Nephron progenitor cell (in vitro differentiated cells): ENCODE data around the gene RPTOR.
A peak's percentile ranks its signal among the peaks of the same experiment; 100 is the strongest.

Source experiments
- DNase-seq: peaks from one replicate; pipeline ENCODE4 v3.0.0; 2021
- H3K27ac Mint-ChIP-seq: 2 replicates; pipeline ENCODE4 v1.8.0; 2021; ENCODE audit warnings: mild to moderate bottlenecking, moderate library complexity, mixed read lengths
- H3K27me3 Mint-ChIP-seq: 2 replicates; pipeline ENCODE4 v1.8.0; 2021; ENCODE audit warnings: mild to moderate bottlenecking, low read depth, mixed read lengths; ENCODE audit not compliant: poor library complexity
- H3K36me3 Mint-ChIP-seq: 2 replicates; pipeline ENCODE4 v1.8.0; 2021; ENCODE audit warnings: low read depth, mixed read lengths
- H3K4me1 Mint-ChIP-seq: 2 replicates; pipeline ENCODE4 v1.8.0; 2021; ENCODE audit warnings: mixed read lengths
- H3K4me3 Mint-ChIP-seq: 2 replicates; pipeline ENCODE4 v1.8.0; 2021; ENCODE audit warnings: mild to moderate bottlenecking, moderate library complexity, mixed read lengths
- H3K9me3 Mint-ChIP-seq: 2 replicates; pipeline ENCODE4 v1.8.0; 2021; ENCODE audit warnings: mild to moderate bottlenecking, moderate library complexity, mixed read lengths
- CTCF ChIP-seq: fragments of 200-600 bp; sonication (generic); IDR thresholded peaks from 2 replicates; pipeline ENCODE4 v1.5.0; 2021; ENCODE audit warnings: antibody characterized with exemption

The RPTOR gene

DNA sequence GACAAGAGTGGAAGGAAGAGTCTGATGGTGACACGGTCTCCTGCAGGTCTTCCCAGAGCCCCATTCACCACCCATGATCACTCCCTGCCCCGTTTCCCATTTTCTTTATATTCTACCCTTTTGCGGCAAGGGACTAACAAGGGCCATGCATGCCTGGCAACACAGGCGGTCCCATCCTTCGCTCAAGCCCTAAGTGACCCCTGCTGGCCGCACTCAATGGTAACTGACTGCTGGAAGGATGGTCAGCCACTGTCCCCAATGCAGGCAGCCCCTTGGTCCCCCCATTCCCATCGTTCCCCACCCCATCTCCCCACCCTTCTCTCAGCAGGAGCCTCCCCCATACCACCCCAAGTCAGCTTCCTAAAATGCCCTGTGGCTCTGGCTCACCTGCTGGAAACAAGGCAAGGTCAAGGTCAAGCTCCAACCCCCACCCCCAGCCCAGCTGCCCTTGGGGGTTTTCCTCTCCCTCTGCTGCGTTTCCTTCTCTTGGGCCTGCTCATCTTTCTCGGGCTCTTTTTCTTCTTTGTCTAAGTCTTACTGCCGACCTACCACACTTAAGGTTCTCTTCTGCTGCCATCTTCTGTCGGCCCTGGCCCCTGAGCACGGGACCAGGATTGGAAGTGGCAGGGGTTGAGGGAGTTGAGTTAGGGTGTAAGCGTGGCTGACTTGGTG is 116.0 kb downstream of the RPTOR start:
- Mint-ChIP-seq H3K27ac (no peak overlapping the region), H3K36me3 (peaks cover 32% of the 10 kb centered on the region), H3K9me3 (peaks cover 29% of the 10 kb centered on the region), H3K27me3 (peaks cover 8% of the 10 kb centered on the region), H3K4me3 (no peak overlapping the region), H3K4me1 (peaks cover 79% of the 10 kb centered on the region)
- no peak for TF ChIP-seq CTCF
- DNase-seq, result no peak

GRCh38 chr17:80662557-80662956 is 117.9 kb downstream of the RPTOR start:
- no peak for DNase-seq
- Mint-ChIP-seq H3K27me3 (peaks cover 8% of the 10 kb centered on the region), H3K36me3 (peaks cover 31% of the 10 kb centered on the region), H3K4me1 (peaks cover 73% of the 10 kb centered on the region), H3K4me3 (no peak overlapping the region), H3K9me3 (peaks cover 15% of the 10 kb centered on the region), H3K27ac (no peak overlapping the region)
- no peak for TF ChIP-seq CTCF

- TF ChIP-seq CTCF, result no peak
- peaks cover 73% of the 10 kb centered on the region for H3K4me1 Mint-ChIP-seq
- H3K36me3 Mint-ChIP-seq, result peaks cover 18% of the 10 kb centered on the region
- H3K27me3 Mint-ChIP-seq, result peaks cover 5% of the 10 kb centered on the region
- peak overlapping the region; percentile 24 for H3K4me3 Mint-ChIP-seq
- no peak for DNase-seq
- peaks cover 2% of the 10 kb centered on the region for H3K9me3 Mint-ChIP-seq
- no peak overlapping the region for H3K27ac Mint-ChIP-seq
These were observed 119.2 kb downstream of the RPTOR start for GRCh38 chr17:80663781-80664206.

DNA sequence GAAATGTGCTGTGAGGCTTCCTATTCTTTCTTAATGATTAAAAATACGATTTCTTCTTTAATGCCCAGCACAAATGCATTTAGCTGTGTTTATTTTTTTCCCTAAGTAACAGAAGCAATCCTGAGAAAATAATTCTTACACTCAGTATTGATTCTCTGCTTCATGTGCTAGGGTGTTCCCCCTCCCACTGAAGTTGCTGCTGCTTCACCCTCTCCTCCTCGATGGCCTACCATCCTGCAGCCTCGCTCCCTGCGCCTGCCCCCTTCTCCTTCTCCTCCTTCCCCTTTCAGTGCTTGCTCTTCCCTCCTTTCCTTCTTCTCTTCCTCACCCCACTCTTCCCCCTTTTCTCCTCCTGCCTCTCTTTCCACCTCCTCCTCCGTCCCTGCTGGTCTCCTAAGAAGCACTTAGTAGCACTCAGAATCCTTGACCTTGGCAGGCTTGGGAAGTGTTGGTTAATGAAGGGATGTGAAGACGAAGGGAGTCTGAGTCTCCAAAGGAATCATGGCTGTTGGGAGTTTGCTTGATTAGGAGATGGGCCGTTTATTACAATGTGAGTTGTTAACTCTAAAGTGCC is 119.7 kb downstream of the RPTOR start:
- TF ChIP-seq CTCF, result no peak
- H3K27me3 Mint-ChIP-seq, result peaks cover 5% of the 10 kb centered on the region
- H3K9me3 Mint-ChIP-seq, result no peaks in the 10 kb centered on the region
- H3K4me1 Mint-ChIP-seq, result peaks cover 75% of the 10 kb centered on the region
- peak overlapping the region; percentile 21 for H3K4me3 Mint-ChIP-seq
- H3K36me3 Mint-ChIP-seq, result peaks cover 16% of the 10 kb centered on the region
- DNase-seq, result no peak
- peak overlapping the region; percentile 4 for H3K27ac Mint-ChIP-seq

DNA sequence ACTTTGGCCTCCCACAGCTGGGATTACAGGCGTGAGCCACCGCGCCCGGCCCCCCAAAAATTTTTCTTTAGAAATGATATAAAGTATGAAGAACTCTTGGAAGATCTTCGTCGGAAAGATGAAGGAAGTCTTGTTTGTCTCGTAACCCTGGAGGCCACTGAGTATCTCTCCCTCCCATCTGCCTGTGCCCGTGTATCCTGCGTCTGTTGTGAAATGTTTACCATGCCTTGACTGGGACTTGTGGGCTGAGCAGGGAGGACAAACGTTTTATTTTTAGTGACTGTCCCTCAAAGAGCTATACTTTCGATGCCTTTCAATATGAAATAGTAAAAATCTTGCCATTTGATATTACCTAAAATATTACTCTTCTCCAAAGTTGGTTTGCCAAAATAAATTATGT is 121.2 kb downstream of the RPTOR start:
- H3K27me3 Mint-ChIP-seq, result peaks cover 5% of the 10 kb centered on the region
- peaks cover 86% of the 10 kb centered on the region for H3K4me1 Mint-ChIP-seq
- no peak for TF ChIP-seq CTCF
- H3K4me3 Mint-ChIP-seq, result no peak overlapping the region
- DNase-seq, result no peak
- no peak overlapping the region for H3K27ac Mint-ChIP-seq
- H3K9me3 Mint-ChIP-seq, result peaks cover 4% of the 10 kb centered on the region
- peaks cover 27% of the 10 kb centered on the region for H3K36me3 Mint-ChIP-seq

DNA sequence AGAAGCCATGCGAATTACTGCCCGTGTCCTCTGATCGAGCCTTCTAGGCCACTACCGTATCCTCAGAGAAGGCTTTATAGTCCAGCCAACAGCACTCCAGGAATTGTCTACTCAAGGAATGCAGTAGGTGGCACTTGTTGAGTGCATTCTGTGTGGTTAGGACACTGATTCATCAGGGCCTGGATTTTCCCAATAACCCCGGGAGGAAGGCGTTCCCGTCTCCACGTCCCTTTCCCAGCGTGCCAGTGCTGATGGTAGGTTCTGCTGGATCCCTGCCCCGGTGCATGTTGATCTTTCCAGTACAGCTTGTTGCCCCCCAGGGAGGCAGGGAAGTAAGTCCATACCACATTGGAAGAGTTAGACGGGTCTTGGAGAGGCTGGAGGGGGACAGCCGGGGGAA is 122.2 kb downstream of the RPTOR start:
- Mint-ChIP-seq H3K27me3 (peaks cover 5% of the 10 kb centered on the region), H3K36me3 (peaks cover 34% of the 10 kb centered on the region), H3K4me3 (no peak overlapping the region), H3K27ac (no peak overlapping the region), H3K9me3 (peaks cover 14% of the 10 kb centered on the region), H3K4me1 (peaks cover 90% of the 10 kb centered on the region)
- no peak for TF ChIP-seq CTCF
- DNase-seq, result no peak
